Panc1 (cell line): ENCODE results near the gene TRDMT1.

Source experiments
- POLR2AphosphoS5 ChIP-seq: IDR thresholded peaks from 2 replicates; pipeline ENCODE4 v1.6.1; 2012; ENCODE audit warnings: mild to moderate bottlenecking, low read depth, low read length, moderate library complexity
- TCF7L2 ChIP-seq: IDR thresholded peaks from 2 replicates; pipeline ENCODE4 v1.6.1; 2011; ENCODE audit warnings: mild to moderate bottlenecking, low read depth, low read length, inconsistent platforms
- TF ChIP-seq, protein P1 (sequence below): fragments of 450-650 bp; IDR thresholded peaks from 2 replicates; pipeline ENCODE4 v1.5.1; 2017; ENCODE audit warnings: mild to moderate bottlenecking

DNA sequence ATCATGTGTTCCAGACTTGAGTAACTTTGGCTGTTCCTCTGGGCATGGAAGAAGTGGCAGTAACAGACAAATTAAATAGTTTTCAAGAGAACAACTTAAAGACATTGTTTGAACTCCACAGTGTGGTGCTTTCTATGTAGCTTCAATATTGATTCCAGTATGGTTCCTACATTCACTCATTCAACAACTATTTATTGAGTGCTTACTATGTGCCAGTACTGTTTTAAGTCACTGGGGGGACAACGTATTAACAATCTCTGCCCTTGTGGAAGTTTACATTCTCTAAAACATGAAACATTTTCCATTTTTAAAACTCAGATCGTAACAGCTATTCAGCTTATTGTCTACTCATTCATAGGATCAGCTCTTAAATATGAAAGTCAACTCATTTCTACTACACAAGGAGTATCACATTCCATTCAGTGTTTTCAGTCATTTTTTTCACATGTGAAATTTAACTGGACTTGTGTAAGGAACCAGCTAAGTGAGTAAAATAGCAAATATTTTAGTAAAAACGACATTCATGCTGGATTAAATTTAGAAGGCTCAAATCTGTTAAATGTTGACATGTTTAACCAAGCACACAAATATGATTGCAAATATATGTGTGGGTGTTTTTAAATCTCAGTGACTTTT lies 58.3 kb downstream of the TRDMT1 start:
- no peak for TF ChIP-seq TCF7L2
- TF ChIP-seq POLR2AphosphoS5 = no peak
- TF ChIP-seq, protein P1, sequence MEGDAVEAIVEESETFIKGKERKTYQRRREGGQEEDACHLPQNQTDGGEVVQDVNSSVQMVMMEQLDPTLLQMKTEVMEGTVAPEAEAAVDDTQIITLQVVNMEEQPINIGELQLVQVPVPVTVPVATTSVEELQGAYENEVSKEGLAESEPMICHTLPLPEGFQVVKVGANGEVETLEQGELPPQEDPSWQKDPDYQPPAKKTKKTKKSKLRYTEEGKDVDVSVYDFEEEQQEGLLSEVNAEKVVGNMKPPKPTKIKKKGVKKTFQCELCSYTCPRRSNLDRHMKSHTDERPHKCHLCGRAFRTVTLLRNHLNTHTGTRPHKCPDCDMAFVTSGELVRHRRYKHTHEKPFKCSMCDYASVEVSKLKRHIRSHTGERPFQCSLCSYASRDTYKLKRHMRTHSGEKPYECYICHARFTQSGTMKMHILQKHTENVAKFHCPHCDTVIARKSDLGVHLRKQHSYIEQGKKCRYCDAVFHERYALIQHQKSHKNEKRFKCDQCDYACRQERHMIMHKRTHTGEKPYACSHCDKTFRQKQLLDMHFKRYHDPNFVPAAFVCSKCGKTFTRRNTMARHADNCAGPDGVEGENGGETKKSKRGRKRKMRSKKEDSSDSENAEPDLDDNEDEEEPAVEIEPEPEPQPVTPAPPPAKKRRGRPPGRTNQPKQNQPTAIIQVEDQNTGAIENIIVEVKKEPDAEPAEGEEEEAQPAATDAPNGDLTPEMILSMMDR = no peak
